HG03565 (cell line): ENCODE results near the gene SLC2A4RG.

Experiments
- ATAC-seq: cut with Tn5 transposase; IDR thresholded peaks from one replicate; pipeline ENCODE4 v1.9.1; 2021; ENCODE audit warnings: mild to moderate bottlenecking, moderate library complexity; ENCODE audit not compliant: unreplicated experiment

SLC2A4RG gene

GRCh38 chr20:63698739-63699465 is 40.7 kb upstream of the SLC2A4RG start:
- ATAC-seq: no peak

- no peak for ATAC-seq
Observed at GRCh38 chr20:63699466-63700198, 39.9 kb upstream of the SLC2A4RG start.

GRCh38 chr20:63700199-63701050 is 39.2 kb upstream of the SLC2A4RG start:
- ATAC-seq: no peak

GRCh38 chr20:63701051-63701328 is 38.6 kb upstream of the SLC2A4RG start:
- no peak for ATAC-seq

GRCh38 chr20:63701329-63702035 is 38.1 kb upstream of the SLC2A4RG start:
- no peak for ATAC-seq

- ATAC-seq: no peak
Observed at GRCh38 chr20:63702036-63702665, 37.4 kb upstream of the SLC2A4RG start.

DNA sequence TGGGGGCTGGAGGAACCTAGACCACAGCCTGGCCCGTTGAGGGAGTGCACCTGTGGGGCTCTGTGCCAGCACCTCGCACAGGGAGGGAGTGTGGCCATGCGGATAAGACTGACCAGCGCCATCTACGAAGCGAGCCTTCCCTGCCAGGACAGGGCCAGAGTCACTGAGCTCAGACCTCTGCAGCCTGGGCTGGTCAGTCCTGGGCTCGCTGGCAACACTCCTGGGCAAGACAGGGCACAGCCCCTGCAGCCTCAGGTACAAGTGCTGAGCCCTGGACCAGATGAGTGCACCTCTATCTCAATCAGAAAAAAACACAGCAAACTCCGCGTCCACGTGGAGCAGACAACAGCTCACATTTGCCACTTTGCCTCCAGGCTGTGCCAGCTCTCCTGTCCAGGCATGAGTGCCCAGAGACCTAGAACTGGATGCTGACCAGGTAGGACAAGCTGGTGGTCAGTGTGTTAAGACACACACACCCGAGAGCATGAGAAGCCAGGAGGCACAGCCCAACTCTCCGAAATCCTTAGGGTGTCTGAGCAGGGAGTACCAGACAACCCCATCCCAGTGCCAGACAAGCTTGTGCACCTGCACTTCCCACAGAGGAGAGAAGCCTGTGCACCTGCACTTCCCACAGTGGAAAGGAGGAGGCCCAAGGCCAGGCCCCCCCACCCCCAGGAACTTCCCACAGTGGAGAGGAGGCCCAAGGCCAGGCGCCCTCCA is 36.7 kb upstream of the SLC2A4RG start:
- ATAC-seq: no peak

GRCh38 chr20:63703471-63703975 is 36.1 kb upstream of the SLC2A4RG start:
- ATAC-seq: no peak

GRCh38 chr20:63703976-63704748 is 35.4 kb upstream of the SLC2A4RG start:
- no peak for ATAC-seq

DNA sequence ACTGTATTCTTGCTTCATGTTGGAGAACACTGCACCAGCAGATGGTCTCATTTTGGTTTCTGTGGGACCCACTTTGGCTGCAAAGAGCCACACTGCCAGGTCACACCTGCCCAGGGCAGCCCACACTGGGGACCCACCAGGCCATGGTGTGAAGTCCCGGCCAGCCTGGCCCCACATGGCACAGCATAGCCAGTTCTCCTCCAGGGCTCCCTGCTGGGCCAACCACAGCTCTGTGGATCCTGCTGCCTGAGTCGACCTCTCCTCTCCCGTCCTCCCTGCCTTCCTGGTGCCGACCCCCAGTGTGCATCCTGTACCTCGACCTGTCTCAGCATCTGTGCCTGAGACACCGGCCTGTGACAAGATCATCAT is 34.8 kb upstream of the SLC2A4RG start:
- ATAC-seq: no peak

DNA sequence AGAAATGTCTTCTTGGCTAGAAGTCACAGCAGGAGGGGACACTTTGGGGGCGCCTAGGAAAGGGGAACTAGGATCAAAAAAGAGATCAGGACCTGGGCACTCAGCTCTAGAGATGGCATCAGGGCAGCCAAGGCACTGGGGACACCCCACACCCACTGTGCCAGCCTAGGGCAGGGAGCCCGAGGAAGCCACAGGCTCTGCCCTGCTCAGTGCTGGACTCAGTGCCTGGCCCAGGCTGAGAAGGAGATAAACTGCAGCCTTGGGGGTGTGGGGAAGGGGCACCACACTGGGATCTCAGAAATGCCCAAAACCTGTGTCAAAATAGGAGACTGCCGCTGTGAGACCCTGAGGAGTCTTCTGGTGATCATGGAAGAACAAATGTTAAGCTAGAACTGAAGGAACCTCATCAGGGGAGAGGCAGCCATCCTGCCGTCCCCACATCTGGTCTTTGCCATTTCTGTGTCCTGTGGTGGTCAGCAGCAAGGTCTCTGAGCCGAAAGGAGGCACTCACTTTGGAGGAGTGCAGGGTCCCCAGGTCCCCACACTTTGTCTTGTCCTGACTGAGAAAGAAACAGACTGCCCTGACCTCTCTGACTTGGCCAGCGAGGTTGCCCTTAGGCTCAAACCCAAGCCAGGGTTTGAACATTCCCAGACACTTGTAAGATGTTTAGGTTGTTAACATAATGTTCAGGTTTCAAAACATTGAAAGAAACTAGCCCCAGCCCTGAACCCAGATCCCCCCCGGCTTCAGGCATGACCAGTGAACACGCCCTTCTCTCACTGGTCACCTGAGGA is 34.1 kb upstream of the SLC2A4RG start:
- no peak for ATAC-seq

DNA sequence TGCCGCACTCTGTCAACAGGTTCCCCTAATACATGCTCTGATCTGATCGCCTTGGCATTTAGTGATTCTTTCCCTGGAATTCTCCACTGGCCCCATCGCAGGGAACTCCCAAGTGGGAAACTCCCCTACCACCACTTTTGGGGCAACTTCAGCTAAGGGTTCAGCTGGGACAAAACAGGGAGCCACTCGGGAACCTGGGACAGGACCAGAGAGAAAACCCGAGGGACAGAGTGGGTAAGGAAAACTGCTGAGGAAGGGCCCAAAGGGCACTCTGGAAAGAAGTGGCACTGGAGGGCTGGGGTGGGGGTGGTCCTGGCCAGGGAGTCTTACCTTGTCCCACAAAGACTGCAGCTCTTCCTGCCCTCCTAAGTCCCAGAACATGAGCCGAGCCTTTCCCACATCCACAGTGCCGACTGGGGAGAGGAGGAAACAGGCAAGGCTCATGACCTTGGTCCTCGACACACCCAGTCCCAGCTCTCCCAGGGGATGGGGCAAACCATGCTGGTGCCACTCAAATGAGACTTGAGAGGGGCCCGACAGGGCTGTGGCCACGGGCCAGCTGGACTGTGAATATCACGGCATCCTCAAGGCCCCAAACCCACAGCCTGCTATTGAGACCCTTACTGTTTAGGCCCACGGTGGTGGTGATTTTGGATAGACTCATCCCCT is 33.4 kb upstream of the SLC2A4RG start:
- no peak for ATAC-seq

DNA sequence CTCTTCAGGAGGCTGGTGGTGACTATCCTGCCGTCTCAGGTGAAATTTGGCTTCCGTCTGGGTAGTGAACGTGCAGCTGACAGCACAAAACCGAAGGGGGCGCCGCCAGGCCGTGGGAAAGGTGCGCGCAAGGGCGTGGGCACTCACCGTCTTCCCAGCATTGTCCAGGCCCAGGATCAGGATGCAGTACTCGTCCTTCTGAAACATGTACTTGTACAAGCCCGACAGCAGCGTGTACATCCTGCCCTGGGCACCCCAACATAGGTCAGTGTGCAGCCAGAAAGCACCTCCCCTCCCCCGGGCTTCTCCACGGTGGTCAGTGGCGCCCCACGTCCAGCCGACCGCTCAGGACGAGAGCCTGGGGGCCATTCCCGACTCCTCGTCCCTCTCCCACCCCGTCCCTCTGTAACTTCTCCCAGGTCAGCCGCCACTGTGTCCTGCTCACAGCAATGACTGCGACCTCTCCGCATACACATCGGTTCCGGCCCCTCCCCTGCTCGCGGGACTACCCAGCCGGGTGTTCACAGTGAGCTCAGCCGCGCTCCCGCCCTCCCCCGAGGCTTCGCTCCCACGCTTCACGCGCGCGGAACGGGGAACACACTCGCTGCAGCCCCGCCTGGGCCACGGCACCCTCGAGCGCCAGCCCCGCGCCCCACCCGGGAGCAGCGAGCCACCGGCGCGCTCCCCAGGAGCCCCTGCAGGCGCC is 32.6 kb upstream of the SLC2A4RG start:
- no peak for ATAC-seq

GRCh38 chr20:63707558-63708300 is 31.8 kb upstream of the SLC2A4RG start, which contains the start of the genes ARFRP1 and ZGPAT:
Gene ARFRP1 (minus strand): TSS chr20:63707976. CDS start chr20:63707091, 885 bp downstream.
Gene ZGPAT (plus strand): TSS chr20:63708039. CDS start chr20:63708581, 542 bp downstream.
- ATAC-seq: peak; percentile 55

GRCh38 chr20:63708301-63709148 is 31.1 kb upstream of the SLC2A4RG start:
- ATAC-seq: no peak
